ENCODE measurements around the gene CCNF. TPM values are rescaled to one million over a fixed set of nuclear protein-coding genes. Genes with fewer than 3 reads are reported as not detected.

The CCNF gene
- total RNA-seq, 1 experiment from 2014 or later = 60.8 TPM

DNA sequence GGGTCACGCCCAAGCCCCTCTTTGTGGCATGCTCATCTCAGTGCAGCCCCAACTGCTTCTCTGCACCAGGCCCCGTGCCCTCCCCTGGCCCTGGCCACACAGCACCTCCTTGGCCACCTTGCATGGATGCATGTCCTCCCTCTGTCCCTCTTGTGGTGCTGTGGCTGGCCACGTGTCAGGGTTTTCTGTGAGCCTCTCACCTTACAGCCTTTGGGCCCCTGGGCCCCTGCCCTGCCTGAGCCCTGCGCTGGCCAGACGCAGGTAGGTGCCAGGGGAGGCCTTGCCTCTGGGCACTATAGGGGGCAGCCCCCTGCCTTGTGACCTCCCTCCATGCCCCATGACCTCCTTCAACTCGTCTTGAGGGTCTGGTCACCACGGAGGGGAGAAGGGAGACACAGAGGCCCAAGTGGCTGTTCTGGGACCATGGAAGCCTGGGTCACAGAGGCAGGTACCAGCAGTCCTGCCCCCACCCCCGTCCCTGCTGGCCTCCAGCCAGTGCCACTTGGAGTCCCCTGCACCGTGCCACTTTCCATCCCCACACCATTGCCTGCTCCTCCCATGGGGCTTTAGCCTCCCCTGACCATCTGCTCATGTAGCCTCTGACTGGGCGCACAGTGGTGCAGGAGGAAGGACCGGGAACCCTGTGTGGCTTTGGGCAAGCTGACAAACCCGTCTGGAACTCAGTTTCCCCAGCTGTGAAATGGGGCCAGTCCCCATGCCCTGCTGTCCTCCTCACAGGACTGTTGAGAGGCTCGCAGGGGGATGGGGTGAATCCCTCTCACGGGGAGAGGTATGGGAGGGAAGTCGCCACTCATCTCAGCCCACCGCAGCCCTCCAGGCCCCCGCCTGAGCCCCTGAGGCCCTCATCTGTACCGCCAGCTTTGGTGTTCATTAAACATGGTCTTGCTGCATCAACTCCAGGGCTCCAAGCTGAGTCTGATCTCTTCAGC, 73.0 kb downstream of the CCNF start:
- ATAC-seq (no peak), DNase-seq (ENCODE audit: low read depth, low spot score) (no peak)
- no peaks in the 10 kb centered on the region for H3K27me3 ChIP-seq (ENCODE audit: insufficient read depth, low read length)
- no peaks in the 10 kb centered on the region for H3K9me3 ChIP-seq (ENCODE audit: control insufficient read depth in 1 of 2, insufficient read depth in 1 of 2, low read depth in 1 of 2, low read length in 2 of 2)
- H3K9me2 ChIP-seq (ENCODE audit: insufficient read depth) = no peaks in the 10 kb centered on the region
- H3K4me2 ChIP-seq (ENCODE audit: low read length) = no peak overlapping the region; the same call in 1 of the 2 replicates
- no peak overlapping the region for H3K9ac ChIP-seq (ENCODE audit: low read length)
- peaks cover 3 to 12% of the 10 kb centered on the region in 2 experiments; a peak in 3 of 4 replicates for H3K4me1 ChIP-seq (ENCODE audit: control insufficient read depth in 1 of 2, insufficient read depth in 2 of 2, low read length in 2 of 2)
- no peaks in the 10 kb centered on the region for H3K79me2 ChIP-seq (ENCODE audit: insufficient read depth, low read length)
- CTCF ChIA-PET = interaction anchor here (0.7 to 1.3 kb wide), 5 partner anchors 61 to 351 kb away, joined by 3 to 15 read pairs (median 3); partner anchors contain the start of gene ECI1
- H3K27ac ChIP-seq (ENCODE audit: low read depth, low read length) = no peak overlapping the region
- no peak overlapping the region for H3K4me3 ChIP-seq (replicated peaks in 1 of 2; ENCODE audit: low read depth in 1 of 2, low read length in 2 of 2)
- RAD21 ChIA-PET (ENCODE audit: low non-redundant PET in 1 of 2, low total read pairs in 2 of 2, uncharacterized antibody in 2 of 2, unreplicated experiment in 2 of 2) = interaction anchor here (0.9 kb wide), 2 partner anchors 27 to 308 kb away, joined by 3 to 6 read pairs; partner anchors contain the start of gene TBC1D24 (in 1 of the 2)
- H4K20me1 ChIP-seq (ENCODE audit: insufficient read depth) = no peaks in the 10 kb centered on the region
- no peak overlapping the region for H2AFZ ChIP-seq (ENCODE audit: low read depth, low read length, poor library complexity, severe bottlenecking)
- BruUV-seq (replicated peaks) = no TSS peak
- TF ChIP-seq CEBPB (IDR thresholded peaks at IDR 0.05; ENCODE audit: low read depth) (no peak), ZNF274 (IDR thresholded peaks at IDR 0.05; ENCODE audit: low read depth, low read length) (no peak), SP1 (IDR thresholded peaks at IDR 0.05; ENCODE audit: low read depth) (no peak), TCF7L2 (IDR thresholded peaks at IDR 0.05; ENCODE audit: borderline replicate concordance, extremely low read depth, insufficient read depth, insufficient read length) (no peak), EZH2phosphoT487 (IDR thresholded peaks at IDR 0.05; ENCODE audit: borderline replicate concordance) (no peak), ELF1 (IDR thresholded peaks at IDR 0.05; ENCODE audit: borderline replicate concordance, low read depth) (no peak)
- POLR2A ChIA-PET = no interaction called here
- H3K36me3 ChIP-seq (ENCODE audit: control insufficient read depth in 1 of 2, insufficient read depth in 2 of 2, low read length in 2 of 2) = peaks cover 0 to 4% of the 10 kb centered on the region in 2 experiments; a peak in 1 of 4 replicates
- intact Hi-C loops (cut with micrococcal nuclease) = loop anchor here (2.0 to 10.0 kb wide), 4 partner anchors 71 to 307 kb away; partner anchors contain the start of genes ABCA3, CASKIN1 and RNPS1

DNA sequence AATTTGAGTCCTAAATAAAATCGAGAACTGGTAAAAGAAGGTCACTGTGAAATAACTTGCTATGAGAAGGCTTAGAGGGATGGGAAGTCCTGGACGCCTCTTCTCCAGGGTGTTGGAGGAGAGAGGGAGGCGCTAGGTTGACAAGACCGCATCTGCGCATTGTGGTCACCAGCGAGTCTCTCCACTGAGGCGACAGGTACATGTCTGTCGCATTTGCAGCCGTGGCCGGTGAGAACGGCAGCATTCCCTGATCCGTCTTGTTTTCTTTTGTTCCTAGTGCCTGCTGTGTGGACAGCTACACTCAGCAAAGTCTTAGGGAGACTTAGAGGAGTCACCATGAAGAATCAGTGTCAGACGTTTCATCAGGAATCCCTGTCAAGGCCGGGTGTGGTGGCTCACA, 76.4 kb downstream of the CCNF start:
- H3K9me2 ChIP-seq (ENCODE audit: insufficient read depth) = no peaks in the 10 kb centered on the region
- no peaks in the 10 kb centered on the region for H4K20me1 ChIP-seq (ENCODE audit: insufficient read depth)
- DNase-seq (ENCODE audit: low read depth, low spot score) = no peak
- BruUV-seq (replicated peaks) = no TSS peak
- H3K79me2 ChIP-seq (ENCODE audit: insufficient read depth, low read length) = no peaks in the 10 kb centered on the region
- peaks cover 0 to 4% of the 10 kb centered on the region in 2 experiments; a peak in 1 of 4 replicates for H3K36me3 ChIP-seq (ENCODE audit: control insufficient read depth in 1 of 2, insufficient read depth in 2 of 2, low read length in 2 of 2)
- ChIA-PET CTCF (no interaction called here), POLR2A (no interaction called here), RAD21 (ENCODE audit: low non-redundant PET in 1 of 2, low total read pairs in 2 of 2, uncharacterized antibody in 2 of 2, unreplicated experiment in 2 of 2) (no interaction called here)
- no peaks in the 10 kb centered on the region for H3K27me3 ChIP-seq (ENCODE audit: insufficient read depth, low read length)
- no peaks in the 10 kb centered on the region for H3K9me3 ChIP-seq (ENCODE audit: control insufficient read depth in 1 of 2, insufficient read depth in 1 of 2, low read depth in 1 of 2, low read length in 2 of 2)
- intact Hi-C loops (cut with micrococcal nuclease) = loop anchor here (10.0 kb wide), 2 partner anchors 241 to 311 kb away; partner anchors contain the start of genes CASKIN1 and RNPS1
- no peak overlapping the region for H2AFZ ChIP-seq (ENCODE audit: low read depth, low read length, poor library complexity, severe bottlenecking)
- ATAC-seq = no peak
- no peak overlapping the region for H3K27ac ChIP-seq (ENCODE audit: low read depth, low read length)
- H3K4me1 ChIP-seq (ENCODE audit: control insufficient read depth in 1 of 2, insufficient read depth in 2 of 2, low read length in 2 of 2) = peaks cover 3 to 12% of the 10 kb centered on the region in 2 experiments; a peak in 3 of 4 replicates
- no peak overlapping the region for H3K9ac ChIP-seq (ENCODE audit: low read length)
- H3K4me2 ChIP-seq (ENCODE audit: low read length) = no peak overlapping the region
- H3K4me3 ChIP-seq (replicated peaks in 1 of 2; ENCODE audit: low read depth in 1 of 2, low read length in 2 of 2) = no peak overlapping the region
- TF ChIP-seq POLR2AphosphoS5 (IDR thresholded peaks at IDR 0.05; ENCODE audit: low read depth, low read length) (no peak), CBX3 (IDR thresholded peaks at IDR 0.05; ENCODE audit: low read depth) (no peak), ZFX (IDR thresholded peaks at IDR 0.05) (no peak), ELF1 (IDR thresholded peaks at IDR 0.05; ENCODE audit: borderline replicate concordance, low read depth) (no peak), TCF7L2 (IDR thresholded peaks at IDR 0.05; ENCODE audit: borderline replicate concordance, extremely low read depth, insufficient read depth, insufficient read length) (no peak), POLR2A (IDR thresholded peaks at IDR 0.05; ENCODE audit: borderline replicate concordance, extremely low read depth, insufficient read depth, insufficient read length) (no peak), EGR1 (IDR thresholded peaks at IDR 0.05; ENCODE audit: low read depth) (no peak)
- TF ChIP-seq, protein P1, sequence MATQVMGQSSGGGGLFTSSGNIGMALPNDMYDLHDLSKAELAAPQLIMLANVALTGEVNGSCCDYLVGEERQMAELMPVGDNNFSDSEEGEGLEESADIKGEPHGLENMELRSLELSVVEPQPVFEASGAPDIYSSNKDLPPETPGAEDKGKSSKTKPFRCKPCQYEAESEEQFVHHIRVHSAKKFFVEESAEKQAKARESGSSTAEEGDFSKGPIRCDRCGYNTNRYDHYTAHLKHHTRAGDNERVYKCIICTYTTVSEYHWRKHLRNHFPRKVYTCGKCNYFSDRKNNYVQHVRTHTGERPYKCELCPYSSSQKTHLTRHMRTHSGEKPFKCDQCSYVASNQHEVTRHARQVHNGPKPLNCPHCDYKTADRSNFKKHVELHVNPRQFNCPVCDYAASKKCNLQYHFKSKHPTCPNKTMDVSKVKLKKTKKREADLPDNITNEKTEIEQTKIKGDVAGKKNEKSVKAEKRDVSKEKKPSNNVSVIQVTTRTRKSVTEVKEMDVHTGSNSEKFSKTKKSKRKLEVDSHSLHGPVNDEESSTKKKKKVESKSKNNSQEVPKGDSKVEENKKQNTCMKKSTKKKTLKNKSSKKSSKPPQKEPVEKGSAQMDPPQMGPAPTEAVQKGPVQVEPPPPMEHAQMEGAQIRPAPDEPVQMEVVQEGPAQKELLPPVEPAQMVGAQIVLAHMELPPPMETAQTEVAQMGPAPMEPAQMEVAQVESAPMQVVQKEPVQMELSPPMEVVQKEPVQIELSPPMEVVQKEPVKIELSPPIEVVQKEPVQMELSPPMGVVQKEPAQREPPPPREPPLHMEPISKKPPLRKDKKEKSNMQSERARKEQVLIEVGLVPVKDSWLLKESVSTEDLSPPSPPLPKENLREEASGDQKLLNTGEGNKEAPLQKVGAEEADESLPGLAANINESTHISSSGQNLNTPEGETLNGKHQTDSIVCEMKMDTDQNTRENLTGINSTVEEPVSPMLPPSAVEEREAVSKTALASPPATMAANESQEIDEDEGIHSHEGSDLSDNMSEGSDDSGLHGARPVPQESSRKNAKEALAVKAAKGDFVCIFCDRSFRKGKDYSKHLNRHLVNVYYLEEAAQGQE (IDR thresholded peaks at IDR 0.05; ENCODE audit: low read depth) = no peak
